HG03175 (cell line): ENCODE results near the gene ENO2.
A peak's percentile ranks its signal among the peaks of the same experiment; 100 is the strongest.

Experiments used
- ATAC-seq: cut with Tn5 transposase; IDR thresholded peaks from one replicate; pipeline ENCODE4 v1.9.1; 2021; ENCODE audit warnings: mild to moderate bottlenecking, moderate library complexity; ENCODE audit not compliant: unreplicated experiment

ENO2 gene

DNA sequence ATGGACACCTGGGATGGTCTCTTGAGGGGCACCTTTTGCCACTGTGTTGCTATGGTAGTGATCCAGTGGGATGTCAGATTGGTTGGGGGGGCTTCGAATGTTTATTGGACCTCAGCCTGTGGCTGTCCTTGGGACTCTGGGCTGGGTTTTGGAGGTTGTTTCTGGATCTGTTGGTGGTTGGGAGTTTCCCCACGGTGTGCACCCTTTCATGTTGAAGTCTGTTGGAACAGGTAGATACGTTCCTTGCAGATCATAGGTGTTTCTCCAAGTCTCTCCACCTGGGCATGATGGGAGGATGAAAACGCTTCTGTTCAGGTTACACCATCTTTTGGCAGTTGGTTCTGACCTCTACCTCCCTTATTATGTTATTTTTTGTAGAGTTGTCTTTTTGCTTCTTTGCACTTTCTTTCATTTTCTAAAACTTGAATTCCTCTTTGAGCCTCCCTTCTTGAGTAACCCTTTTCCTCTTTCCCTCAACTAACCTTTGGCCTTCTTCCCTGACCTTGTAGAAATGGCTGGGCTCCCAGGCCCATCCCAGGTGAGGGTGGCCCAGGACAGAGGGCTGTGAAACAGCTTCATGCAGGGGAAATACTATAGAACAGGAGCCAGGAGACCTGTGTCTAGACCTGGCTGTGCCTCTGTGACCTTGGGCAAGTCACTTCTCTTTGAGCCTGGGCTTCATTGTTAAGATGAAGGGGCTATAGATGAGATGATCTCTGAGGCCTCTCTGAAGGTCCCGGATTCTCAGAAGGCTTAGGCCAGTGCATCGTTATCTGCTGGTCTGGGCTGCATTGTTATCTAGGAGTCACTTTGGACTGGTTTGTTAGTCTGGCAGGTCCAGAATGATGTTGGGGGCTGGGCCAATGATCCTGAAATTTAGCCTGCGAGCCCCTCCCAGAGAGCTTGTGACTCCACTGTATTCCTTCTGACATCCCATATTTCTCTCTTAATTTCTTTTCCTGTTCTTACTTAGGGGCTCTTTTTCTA, 15.4 kb downstream of the ENO2 start:
- no peak for ATAC-seq

DNA sequence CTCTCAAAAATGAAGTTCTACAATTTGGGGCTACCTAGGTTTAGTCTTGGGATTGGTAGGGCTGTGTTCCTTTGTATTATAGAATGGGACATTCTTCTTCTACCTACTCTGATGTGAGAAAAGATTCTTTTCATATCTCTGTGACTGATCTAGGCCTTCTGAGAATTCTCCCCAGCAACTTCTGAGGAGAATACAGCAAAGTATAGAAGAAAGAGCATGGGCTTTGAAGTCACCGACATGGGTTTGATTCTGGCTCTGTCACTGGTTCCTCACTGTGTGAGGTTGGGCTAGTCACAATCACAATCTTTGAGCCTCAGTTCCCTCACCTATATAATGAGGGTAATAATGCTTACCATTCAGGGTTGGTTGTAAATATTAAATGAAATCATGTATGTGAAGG, 18.4 kb downstream of the ENO2 start:
- ATAC-seq, result no peak

GRCh38 chr12:6934110-6934509, 19.7 kb downstream of the ENO2 start:
- no peak for ATAC-seq

- no peak for ATAC-seq
Observed at GRCh38 chr12:6935371-6936193, 21.2 kb downstream of the ENO2 start.

- no peak for ATAC-seq
Observed at GRCh38 chr12:6936194-6936635, 21.8 kb downstream of the ENO2 start.

- peak; percentile 6 for ATAC-seq
Observed at GRCh38 chr12:6936636-6937480, 22.5 kb downstream of the ENO2 start.

- peak; percentile 94 for ATAC-seq
Observed at GRCh38 chr12:6937481-6938352, 23.3 kb downstream of the ENO2 start.

- no peak for ATAC-seq
Observed at GRCh38 chr12:6938353-6939190, 24.2 kb downstream of the ENO2 start.

DNA sequence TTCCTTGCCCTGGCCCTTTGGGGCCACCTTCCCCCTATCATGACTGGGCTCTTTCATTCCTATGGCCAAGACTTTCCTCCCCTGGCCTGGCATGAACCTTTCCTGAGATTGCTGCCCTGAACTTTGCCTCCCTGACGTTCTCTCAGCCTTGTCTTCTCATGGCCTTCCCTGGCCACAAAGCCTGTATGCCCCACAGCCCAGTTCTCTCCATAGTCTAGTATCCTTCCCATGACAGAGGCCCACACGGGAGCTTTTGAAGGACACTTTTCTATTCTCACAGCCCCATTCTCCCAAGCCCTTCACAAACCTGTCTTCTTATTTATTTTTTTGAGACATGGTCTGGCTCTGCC, 24.8 kb downstream of the ENO2 start:
- no peak for ATAC-seq

DNA sequence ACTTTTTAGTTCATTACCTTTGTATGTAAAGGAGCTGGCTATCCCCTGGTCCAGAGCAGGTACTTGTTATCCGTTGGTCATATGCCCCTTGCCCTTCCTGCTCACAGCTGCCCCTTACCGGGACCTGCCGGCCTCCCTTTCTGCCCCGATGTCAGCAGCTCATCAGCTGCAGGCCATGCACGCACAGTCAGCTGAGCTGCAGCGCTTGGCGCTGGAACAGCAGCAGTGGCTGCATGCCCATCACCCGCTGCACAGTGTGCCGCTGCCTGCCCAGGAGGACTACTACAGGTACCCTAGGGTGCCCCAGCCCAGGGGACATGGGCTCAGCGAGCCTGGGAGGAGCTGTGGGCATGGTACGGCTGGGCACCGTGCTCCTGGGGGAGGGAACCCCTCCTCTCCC, 26.9 kb downstream of the ENO2 start:
- no peak for ATAC-seq

DNA sequence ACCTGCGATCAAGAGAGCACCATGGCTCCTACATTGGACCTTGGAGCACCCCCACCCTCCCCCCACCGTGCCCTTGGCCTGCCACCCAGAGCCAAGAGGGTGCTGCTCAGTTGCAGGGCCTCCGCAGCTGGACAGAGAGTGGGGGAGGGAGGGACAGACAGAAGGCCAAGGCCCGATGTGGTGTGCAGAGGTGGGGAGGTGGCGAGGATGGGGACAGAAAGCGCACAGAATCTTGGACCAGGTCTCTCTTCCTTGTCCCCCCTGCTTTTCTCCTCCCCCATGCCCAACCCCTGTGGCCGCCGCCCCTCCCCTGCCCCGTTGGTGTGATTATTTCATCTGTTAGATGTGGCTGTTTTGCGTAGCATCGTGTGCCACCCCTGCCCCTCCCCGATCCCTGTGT, 27.4 kb downstream of the ENO2 start:
- no peak for ATAC-seq

GRCh38 chr12:6942331-6942665, 27.9 kb downstream of the ENO2 start:
- ATAC-seq, result no peak

GRCh38 chr12:6943389-6943721, 29.0 kb downstream of the ENO2 start:
- ATAC-seq, result peak; percentile 37

DNA sequence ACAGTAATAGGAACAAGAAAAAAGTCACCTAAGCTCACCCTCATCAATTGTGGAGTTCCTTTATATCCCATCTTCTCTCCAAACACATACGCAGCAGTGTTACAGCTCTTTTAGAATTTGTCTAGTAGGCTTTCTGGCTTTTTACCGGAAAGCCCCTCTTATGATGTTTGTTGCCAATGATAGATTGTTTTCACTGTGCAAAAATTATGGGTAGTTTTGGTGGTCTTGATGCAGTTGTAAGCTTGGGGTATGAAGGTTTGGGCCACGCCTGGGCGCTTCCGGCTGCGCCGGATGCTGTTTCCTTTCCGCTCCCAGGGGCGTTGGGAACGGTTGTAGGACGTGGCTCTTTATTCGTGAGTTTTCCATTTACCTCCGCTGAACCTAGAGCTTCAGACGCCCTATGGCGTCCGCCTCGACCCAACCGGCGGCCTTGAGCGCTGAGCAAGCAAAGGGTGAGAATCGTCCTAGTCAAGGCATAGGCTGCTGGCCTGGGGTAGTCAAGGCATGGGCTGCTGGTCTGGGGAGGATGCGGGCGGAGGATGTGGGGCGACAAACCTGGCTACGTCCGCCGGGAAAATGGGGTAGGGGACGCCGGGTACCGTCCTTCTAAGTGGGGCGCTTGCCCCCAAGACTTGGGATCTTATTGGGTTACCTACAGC, 29.5 kb downstream of the ENO2 start, which contains the start of the genes C12orf57 and RNU7-1:
Gene C12orf57, plus strand, starts transcription at position 301 of the 659 bp plus-strand sequence. Its CDS starts 100 bp downstream, at position 401.
Gene RNU7-1, plus strand, starts transcription at position 95 of the 659 bp plus-strand sequence.
- peak; percentile 36 for ATAC-seq

- ATAC-seq, result peak; percentile 41
Observed at GRCh38 chr12:6944381-6945186, 30.2 kb downstream of the ENO2 start.

DNA sequence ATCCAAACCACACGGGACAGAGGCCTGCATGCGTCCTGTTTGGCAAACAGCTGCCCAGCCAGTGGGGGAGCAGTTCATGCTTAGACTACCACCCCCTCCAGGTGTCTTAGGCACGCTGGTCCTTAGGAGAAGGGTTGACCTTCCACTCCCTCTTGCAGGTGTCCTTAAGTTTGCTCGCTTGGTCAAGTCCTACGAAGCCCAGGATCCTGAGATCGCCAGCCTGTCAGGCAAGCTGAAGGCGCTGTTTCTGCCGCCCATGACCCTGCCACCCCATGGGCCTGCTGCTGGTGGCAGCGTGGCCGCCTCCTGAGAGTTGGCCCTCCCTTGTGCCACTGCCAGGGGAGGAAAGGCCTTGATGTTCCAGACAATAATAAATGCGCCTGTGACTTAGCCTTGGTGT, 31.2 kb downstream of the ENO2 start:
- ATAC-seq, result no peak

GRCh38 chr12:6946033-6946919, 31.9 kb downstream of the ENO2 start:
- peak; percentile 24 for ATAC-seq
